PC-9 (cell line): ENCODE data around the gene GALNT2.

ENCODE experiments used
- CTCF ChIP-seq: fragments of 200-600 bp; sonication (generic); conservative IDR thresholded peaks from 2 replicates; pipeline ENCODE4 v1.6.1; 2017; ENCODE audit warnings: mixed run types, antibody characterized with exemption, mild to moderate bottlenecking, moderate library complexity
- EZH2 ChIP-seq: fragments of 200-600 bp; sonication (generic); IDR thresholded peaks from 2 replicates; pipeline ENCODE4 v1.8.0; 2017; ENCODE audit warnings: antibody characterized with exemption, low read depth

GRCh38 chr1:230226814-230227213 is 159.8 kb downstream of the GALNT2 start:
- no peak for TF ChIP-seq EZH2
- no peak for TF ChIP-seq CTCF
